Measurements from ENCODE around the gene TAF1B.

- TF ChIP-seq CTCF (IDR thresholded peaks at IDR 0.05) (no peak), POLR2A (IDR thresholded peaks at IDR 0.05) (no peak)
Measured at GRCh38 chr2:9797681-9798556, 45.4 kb upstream of the TAF1B start.

Data from ovary (tissue), 3 donors.